GM12872 (cell line): ENCODE measurements around the gene DENND4C.

Experiments
- TF ChIP-seq, protein P1 (sequence below): IDR thresholded peaks from 3 replicates; pipeline ENCODE4 v1.5.1; 2011; ENCODE audit warnings: low read depth, mild to moderate bottlenecking, low read length, moderate library complexity; ENCODE audit not compliant: insufficient read depth

Gene DENND4C

DNA sequence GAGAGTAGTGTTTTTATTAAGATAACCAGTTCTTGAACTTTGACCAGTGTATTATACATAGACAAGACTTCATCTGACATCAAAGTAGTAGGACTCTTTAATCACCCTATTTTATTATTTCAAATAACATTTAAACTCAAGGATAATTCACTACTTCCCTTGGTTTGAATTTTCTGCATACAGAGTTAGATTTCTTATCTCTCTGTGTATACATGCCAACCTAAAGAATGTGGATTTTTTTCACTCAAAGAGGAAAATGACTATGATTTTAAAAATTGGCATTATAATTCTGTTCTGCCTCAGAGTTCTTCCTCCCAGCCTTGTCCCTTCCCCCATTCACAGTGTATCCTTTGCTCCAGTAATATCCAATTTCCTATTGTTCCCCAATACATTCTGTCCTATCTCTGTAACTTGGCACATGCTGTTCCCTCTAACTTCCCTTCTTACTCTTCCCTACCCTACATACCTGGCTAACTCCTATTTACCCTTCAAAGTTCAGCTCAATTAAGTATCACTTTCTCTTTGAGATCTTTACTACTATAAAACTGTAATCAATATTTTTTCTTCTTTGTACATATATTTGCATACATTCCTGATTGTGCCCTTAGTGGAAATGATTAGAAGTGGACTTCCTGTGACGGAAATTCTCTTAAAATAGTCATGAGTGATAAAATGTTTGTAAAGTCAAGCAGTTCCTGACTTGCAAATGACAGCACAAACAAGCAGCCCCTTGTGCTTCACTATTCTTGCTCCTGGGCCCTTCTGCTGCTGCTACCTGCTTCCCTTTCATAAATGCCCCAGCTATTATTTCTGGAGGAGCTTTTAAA, 38.1 kb upstream of the DENND4C start:
- TF ChIP-seq, protein P1, sequence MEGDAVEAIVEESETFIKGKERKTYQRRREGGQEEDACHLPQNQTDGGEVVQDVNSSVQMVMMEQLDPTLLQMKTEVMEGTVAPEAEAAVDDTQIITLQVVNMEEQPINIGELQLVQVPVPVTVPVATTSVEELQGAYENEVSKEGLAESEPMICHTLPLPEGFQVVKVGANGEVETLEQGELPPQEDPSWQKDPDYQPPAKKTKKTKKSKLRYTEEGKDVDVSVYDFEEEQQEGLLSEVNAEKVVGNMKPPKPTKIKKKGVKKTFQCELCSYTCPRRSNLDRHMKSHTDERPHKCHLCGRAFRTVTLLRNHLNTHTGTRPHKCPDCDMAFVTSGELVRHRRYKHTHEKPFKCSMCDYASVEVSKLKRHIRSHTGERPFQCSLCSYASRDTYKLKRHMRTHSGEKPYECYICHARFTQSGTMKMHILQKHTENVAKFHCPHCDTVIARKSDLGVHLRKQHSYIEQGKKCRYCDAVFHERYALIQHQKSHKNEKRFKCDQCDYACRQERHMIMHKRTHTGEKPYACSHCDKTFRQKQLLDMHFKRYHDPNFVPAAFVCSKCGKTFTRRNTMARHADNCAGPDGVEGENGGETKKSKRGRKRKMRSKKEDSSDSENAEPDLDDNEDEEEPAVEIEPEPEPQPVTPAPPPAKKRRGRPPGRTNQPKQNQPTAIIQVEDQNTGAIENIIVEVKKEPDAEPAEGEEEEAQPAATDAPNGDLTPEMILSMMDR: no peak

DNA sequence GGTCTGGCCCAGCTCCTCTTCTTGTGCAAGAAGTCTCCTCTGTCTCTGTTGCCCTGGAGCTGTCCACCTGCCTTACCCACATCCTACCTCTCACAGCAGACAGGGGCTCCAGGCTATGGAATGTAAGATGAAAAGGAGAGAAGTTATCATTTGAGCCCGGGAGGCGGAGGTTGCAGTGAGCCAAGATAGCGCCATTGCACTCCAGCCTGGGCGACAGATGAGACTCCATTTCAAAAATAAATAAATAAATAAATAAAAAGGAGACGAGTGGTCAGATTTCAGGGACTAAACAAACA, 37.5 kb upstream of the DENND4C start:
- TF ChIP-seq, protein P1: no peak

DNA sequence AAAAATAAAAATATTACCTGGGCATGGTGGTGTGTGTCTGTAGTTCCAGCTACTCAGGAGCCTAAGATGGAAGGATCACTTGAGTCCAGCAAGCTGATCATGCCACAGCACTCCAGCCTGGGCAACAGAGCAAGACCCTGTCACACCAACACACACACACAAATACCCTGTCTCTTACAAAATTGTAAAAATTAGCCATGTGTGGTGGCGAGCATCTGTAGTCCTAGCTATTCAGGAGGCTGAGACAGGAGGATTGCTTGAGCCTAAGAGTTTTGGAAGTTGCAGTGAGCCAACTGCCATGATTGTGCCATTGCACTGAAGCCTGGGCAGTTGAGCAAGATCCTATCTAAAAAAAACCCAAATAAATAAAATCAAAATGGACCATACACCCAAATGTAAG, 32.1 kb upstream of the DENND4C start:
- TF ChIP-seq, protein P1: no peak

DNA sequence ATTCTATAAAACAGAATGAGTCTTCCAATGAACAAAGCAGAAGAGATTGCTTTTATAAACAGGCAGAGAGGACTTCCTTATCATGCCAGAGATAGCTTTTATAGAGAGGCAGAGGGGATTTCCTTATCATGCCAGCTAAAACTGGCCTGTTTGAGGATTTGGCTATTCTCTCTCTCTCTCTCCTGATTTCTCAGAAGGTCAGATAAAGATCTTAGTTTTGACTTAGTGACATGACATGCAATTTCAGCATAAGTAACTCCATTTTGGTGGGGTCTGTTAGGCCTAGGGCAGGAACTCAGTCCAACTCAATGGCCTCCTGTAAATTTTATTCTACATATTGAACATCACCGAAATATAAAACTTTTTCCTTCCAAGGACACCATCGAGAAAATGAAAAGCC, 31.5 kb upstream of the DENND4C start:
- TF ChIP-seq, protein P1: no peak

DNA sequence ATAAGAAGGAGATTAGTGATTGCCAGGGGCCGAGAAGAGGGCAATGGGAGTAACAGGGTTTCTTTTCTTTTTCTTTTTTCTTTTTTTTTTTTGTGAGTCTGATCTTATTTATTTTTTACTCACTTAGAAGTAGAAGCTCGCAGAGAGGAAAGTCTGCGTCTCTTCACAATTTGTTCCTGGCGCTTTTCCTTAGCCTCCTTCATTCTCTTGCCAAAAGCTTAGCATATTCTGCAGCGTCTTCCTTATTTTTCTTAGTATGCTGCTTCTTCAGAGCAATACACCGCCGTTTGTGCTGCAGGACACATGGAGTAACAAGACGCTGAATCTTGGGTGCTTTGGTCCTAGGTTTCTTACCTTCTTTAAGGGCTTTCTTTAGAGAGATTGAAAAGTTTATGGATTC, 30.3 kb upstream of the DENND4C start:
- TF ChIP-seq, protein P1: no peak

GRCh38 chr9:19201899-19202891, 28.3 kb upstream of the DENND4C start:
- TF ChIP-seq, protein P1: no peak

DNA sequence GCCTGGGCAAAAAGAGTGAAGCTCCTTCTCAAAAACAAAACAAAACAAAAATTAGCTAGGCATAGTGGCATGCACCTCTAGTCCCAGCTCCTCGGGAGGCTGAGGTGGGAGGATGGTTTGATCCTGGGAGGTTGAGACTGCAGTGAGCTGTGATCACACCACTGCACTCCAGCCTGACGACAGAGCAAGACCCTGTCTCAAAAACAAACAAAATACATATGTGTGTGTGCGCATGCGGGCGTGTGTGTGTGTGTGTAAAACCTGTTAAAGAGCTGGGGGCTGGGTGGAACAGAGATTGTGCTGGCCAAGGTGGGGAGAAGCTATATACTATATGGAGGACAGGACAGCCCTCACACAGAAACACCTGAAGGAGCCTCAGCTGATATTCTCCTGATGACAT, 27.4 kb upstream of the DENND4C start:
- TF ChIP-seq, protein P1: no peak
